GM19455 (cell line): ENCODE measurements around the gene FRMPD2.

Source experiments
- ATAC-seq: cut with Tn5 transposase; IDR thresholded peaks from one replicate; pipeline ENCODE4 v1.9.1; 2021; ENCODE audit not compliant: unreplicated experiment

The FRMPD2 gene, protein sequence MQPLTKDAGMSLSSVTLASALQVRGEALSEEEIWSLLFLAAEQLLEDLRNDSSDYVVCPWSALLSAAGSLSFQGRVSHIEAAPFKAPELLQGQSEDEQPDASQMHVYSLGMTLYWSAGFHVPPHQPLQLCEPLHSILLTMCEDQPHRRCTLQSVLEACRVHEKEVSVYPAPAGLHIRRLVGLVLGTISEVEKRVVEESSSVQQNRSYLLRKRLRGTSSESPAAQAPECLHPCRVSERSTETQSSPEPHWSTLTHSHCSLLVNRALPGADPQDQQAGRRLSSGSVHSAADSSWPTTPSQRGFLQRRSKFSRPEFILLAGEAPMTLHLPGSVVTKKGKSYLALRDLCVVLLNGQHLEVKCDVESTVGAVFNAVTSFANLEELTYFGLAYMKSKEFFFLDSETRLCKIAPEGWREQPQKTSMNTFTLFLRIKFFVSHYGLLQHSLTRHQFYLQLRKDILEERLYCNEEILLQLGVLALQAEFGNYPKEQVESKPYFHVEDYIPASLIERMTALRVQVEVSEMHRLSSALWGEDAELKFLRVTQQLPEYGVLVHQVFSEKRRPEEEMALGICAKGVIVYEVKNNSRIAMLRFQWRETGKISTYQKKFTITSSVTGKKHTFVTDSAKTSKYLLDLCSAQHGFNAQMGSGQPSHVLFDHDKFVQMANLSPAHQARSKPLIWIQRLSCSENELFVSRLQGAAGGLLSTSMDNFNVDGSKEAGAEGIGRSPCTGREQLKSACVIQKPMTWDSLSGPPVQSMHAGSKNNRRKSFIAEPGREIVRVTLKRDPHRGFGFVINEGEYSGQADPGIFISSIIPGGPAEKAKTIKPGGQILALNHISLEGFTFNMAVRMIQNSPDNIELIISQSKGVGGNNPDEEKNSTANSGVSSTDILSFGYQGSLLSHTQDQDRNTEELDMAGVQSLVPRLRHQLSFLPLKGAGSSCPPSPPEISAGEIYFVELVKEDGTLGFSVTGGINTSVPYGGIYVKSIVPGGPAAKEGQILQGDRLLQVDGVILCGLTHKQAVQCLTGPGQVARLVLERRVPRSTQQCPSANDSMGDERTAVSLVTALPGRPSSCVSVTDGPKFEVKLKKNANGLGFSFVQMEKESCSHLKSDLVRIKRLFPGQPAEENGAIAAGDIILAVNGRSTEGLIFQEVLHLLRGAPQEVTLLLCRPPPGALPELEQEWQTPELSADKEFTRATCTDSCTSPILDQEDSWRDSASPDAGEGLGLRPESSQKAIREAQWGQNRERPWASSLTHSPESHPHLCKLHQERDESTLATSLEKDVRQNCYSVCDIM (N-terminal part only)

DNA sequence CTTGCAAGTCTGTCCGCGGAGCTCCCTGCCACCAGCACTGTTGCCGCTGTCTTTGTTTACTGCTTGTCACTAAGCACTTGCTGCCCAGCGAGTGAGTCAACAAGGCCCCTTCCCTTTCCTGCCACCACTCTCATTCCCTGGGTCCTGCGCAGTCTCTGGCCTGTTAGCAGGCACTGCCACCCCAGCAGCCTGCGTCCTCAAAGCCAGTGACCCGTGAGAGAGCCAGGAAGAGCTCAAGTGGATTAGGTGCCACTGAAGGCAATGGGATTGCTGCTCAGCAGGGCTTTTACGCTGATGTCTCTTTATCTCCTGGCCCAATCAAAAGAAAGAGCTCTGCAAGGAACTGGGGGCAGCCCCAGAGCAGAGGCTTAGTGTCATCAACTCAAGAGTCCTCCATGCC is at the start of gene FRMPD2:
Gene FRMPD2, minus strand, starts transcription at position 61 of the 400 bp plus-strand sequence. CDS start 129 bp downstream, outside the sequence.
- ATAC-seq: no peak

DNA sequence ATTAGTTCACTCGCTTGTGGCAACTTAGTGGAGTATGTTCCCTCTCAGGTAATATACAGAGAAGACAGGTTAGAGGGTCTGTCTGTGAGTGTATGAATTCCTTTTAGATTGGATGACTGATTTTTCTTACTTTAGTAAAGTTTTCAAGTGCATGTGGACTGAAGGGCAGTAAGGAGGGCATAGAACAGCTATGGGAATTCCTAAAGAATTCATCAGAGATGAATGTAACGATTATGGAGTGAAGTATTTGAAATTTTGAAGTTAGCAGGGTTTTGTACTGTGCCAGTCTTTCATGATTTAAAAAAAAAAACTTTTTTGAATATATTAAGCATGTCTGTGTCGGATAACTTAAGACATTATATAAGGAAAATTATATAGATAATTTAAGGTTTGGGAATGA is 47.5 kb upstream of the FRMPD2 start:
- ATAC-seq: no peak

DNA sequence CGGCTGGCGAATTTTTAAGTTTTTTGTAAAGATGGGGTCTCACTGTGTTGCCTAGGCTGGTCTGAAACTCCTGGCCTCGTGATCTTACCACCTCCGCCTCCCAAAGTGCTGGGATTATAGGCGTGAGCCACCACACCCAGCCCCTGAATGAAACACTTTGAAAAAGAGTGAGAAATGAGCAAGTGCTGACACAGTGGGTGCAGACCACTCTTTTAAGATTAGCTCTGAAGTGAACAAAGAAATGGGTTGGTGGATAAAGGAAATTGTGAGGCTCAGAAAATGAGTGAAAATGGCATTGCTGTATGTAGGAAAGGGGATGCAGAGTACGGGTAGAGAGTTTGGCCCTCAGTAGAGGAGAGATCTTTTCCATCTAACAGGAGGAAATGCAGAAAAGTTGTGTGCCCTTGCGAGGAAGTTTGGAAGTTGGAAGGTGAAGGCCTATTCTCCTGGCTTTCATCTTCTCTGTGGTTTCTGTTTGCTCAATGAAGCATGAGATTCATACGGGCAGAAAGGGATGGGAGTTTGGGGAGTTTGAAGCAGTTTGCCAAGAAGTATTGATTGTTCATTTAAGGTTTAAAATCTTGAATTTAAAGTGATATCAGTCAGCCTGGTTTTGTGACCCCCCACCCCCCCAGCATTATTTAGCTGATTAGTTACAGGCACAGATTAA is 43.0 kb upstream of the FRMPD2 start:
- ATAC-seq: no peak

DNA sequence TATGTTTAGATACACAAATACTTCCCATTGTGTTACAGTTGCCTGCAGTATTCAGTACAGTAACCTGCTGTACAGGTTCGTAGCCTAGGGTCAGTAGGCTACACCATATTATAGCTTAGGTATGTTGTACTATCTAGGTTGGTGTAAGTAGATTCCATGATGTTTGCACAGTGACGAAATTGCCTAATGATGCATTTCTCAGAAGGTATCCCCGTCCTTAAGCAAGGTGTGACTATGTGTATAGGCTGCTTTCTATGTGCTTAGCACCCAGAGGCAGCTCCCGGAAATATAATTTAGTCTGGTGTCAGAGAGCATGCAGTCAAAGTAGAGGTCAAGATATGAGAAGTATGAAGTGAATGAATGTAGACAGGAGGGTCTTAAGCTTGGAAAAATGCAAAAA is 41.7 kb upstream of the FRMPD2 start:
- no peak for ATAC-seq

DNA sequence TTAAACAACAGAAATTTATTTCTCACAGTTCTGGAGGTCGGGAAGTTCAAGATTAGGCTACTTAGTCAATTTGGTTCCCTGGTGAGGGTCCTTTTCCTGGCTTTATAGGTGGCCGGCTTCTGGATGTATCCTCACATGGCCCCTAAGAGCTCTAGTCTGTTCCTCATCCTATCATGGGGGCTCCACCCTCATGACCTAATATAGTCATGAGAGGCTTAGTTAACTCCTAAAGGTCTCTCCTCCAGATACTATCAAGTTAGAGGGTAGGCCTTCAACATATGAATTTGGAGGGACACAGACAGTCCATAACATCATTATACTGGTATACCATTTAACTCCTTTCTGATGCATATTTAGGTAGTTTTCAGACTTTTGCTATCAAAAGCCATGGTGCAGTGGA is 39.6 kb upstream of the FRMPD2 start:
- ATAC-seq: no peak

DNA sequence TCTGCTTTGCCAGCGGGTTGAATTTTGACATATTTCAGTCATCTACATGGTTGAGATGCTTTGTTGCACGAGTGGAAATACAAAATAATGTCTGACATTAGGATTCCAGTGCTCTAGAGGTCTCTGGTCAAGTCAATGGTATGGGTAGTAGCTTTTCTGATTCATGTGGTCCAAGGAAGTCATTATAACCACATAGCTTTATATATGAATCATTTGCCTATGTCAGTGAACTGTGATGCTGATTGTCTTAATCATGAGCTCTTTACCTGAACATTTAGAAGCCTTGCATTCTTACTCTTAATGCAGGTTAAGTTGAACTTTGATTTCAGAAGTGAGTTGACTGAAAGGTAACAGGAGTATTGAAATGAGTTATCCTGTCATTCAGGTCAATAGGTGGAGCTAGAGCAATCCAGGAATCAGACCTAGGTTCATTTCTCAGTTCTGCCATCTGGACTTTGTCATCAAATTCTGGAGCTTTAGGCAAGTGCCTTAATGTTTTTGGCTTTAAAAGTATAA is 35.3 kb upstream of the FRMPD2 start:
- no peak for ATAC-seq

DNA sequence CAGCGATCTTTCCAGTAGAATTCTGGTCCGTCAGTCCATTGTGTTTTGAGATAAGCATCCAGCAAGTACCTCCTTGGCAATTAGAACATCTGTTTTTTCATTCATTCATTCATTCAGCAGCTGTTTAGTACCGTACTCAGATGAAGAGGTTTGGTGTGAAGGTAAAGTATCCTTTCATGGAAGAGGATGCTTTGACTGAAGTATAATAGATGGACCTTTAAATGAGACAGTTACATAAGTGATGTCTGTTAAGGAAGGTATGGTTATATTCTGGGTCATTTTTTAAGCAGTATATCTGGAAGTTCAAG is 33.2 kb upstream of the FRMPD2 start:
- ATAC-seq: no peak

DNA sequence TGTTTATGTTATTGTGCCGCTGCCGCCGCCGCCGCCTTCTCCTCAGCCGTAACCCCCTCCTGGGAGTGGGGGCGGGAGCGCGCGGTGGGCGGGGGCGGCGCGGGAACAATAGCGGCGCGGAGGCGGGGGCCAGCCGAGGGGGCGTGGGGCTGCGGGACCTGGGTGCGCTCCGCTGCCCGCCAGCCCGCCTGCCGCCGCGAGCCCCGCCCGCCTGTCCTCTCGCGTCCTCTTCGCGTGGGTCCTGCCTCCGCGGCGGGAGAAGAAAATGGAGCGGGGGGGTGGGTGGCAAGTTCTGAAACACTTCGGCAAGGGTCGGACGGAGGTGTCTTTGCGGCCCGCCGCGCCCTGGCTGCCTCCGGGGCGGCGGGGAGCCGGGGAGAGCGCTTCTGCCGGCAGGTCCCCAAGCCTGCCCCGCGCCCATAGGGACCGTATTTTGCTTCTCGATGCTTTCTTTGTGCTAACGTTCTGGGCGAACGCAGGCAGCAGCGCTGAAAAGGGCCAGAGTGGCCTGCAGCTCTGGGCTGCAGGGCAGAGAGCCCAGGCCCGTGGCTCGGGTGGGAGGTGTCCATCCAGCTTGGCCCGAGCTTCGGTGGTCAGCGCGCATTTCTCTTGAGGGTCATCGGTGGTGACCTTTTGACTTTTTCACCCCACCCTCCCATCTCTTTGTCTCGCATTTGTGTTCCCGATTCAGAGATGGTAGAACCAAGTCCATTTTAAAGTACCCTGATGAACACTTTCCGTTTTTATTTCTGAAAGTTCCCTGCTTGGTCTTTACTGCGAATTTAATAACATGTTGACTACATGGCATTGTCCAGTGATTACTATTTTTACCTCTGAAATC is 32.6 kb upstream of the FRMPD2 start:
- ATAC-seq: peak; percentile 36

DNA sequence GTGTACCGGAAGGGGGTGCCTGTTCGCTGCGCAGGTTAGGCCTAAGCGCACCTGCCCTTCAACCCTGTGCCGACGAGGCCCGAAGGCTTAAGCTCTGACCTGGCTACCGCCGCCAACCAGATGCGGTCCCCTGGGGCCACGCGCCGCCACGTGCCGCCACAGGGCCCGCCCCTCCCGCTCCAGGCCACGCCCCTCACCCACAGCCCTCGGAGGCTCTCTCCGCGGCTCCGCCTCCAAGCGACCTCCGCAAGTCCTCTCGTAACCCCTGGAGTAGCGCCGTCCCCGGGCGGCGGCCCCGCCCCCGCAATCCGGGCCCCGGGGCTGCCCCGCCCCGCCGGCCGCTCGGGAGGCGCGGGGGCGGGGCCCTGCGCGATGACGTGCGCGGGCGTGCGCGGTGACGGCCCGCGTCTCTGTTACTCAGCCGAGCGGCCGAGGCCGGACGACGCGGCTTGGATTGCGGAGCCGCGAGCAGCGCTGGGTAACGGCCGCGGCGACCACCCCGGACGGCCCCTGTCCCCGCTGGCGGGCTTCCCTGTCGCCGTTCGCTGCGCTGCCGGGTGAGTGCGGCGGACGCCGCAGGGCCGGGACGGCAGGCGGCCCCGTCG is 31.9 kb upstream of the FRMPD2 start, which contains the start of gene MAPK8:
Gene MAPK8, plus strand, starts transcription at position 413 of the 605 bp plus-strand sequence. CDS start 94,984 bp downstream, outside the sequence.
- ATAC-seq: peak; percentile 84

DNA sequence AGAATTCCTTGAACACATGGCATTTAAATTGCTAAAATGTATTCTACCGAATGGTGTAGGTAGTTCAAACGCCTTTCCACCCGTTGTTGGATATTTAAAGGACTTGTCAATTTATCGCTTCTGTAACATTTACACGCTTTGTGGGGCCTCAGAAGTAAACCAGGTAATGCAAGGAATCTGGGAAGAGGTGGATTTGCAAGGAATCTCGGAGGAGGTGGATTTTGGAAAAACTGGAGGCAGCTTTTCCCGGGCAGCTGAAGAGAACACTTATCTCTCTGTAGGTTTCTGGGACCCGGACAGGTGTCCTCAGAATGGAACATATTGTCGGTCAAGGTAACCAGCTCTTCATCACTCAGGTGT is 31.4 kb upstream of the FRMPD2 start:
- ATAC-seq: no peak

DNA sequence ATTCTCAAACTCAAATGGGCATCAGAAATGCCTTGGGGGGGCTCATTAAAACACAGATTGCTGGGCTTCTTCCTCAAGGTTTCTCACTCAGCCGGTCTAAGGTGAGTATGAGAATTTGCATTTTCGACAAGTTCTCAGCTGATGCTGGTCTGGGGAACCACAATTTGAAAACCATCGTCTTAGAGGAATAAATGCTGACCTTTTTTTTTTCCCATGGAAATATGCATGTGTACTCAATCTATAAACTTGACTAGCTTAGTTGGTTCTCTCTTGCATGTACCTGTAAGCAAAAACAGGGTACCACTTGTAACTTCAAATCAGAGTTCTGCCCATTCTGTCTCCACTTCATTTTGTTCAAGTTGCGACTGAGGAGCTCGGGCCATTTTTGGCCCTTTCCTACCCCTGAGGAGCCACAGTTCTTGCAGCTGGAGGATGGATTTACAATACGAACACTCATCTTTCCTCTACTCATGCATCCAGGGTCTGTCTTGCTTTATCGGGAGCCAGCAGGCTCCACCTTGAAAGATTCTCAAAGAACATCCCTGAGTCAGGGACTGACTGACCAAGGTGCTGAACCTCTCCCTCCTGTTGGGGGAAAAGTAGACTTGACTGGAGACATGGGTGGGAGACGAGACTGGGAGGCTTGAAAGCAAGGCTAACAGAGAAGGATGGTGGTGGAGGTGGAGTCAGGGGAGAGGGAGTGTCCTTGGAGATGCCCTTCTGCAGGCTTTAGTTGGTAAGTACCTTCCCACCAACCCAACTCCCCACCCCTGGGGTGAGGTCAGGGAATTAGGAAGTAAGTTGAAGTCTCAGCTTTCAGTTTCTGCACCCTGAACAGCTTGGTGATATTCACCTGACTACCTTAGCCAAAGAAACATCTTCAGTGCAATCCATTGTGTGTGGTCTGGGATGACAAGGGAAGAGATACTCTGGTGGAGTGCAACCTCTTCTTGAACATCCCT is 28.3 kb upstream of the FRMPD2 start:
- ATAC-seq: no peak

DNA sequence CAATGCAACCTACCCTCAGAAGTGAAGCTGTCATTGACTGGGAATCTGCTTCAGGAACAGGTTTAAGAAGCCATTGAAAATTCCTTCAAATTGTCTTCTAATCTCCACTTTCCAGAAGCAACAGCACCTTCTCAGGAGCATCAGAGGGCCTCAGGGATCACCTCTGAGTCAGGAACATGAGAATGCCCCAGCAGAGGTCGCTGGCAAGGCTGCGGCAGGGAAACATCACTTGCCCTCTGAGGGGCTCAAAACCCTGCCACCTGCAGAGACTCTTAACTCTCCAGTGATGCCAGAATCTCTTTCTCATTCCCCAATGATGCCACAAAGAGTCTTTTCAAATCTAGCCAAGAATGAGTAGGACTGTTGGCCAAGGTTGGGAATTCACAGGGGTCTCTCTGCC is 26.1 kb upstream of the FRMPD2 start:
- no peak for ATAC-seq

DNA sequence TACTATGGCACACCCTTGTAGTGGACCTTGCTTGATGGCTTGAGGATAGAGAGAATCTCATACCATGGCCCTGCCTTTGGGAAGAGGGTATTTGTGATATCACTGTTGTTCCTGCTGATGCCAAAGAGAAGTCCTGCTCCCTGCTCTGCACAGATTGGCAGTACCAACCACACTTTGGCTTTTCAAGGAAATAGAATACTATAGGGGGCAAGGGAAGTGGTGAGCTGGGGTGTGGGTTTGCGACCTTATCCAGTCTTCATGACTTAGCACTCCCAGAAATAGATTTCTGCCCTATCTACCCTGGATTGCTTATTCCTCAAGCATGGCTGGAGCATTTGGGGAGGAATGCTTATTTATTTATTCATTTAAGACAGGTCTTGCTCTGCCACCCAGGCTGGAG is 25.2 kb upstream of the FRMPD2 start:
- no peak for ATAC-seq

DNA sequence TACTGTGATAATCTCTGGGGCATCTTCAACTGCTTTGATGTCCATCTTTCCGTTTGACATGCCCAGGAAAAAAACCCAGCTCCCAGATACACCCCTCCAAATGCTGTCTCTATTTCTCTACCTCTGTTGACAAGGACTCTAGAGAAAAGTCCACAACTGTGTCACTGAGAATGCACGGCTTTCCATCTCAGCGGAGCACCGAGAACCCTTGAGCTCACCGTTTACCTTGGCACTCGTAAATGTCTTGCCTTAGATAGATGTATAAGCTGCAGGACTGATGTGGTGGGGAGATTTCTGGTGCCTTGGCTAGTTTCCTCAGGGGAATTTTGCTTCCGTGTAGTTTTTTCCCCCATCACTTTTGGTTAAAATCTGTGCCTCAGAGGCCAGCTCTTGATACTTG is 24.6 kb upstream of the FRMPD2 start:
- ATAC-seq: no peak

DNA sequence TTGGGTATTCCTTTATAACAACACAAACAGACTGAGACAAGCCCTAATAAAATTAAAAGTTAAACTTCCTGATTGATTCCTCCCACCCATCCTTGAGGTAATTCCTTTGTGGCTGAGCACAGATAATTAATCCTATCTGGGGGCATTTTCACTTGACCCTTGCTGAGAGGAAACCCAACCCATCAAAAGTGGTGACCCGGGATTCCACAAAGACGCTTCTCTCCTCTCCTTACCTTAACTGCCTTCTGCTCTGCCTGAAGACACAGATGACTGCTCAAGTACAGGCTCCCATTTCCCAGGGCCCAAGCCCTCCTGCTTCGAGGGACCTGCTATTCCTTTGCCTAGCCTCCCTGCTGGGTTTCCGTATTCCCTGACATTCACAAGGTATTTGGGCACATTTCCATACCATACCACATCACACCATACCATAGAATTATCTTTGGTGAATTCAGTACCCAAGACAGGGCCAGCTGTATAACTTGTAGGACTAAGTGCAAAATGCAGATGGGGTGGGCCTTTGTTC is 22.1 kb upstream of the FRMPD2 start:
- ATAC-seq: no peak

DNA sequence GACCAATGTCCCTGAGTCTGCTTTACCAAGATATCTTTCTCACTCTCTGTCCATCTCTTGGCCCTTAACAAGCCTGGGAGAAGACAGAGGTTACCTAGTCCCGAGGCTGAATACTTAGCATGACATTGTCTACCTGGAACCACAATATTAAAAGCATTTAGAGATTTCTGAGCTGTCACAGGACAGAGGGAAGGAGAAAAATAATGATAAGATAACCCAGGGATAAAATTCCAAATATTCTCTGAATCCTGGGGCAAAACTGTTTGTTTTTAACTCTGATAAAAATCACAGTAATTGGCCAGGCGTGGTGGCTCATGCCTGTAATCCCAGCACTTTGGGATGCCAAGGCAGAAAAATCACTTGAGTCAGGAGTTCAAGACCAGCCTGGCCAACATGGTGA is 19.9 kb upstream of the FRMPD2 start:
- no peak for ATAC-seq

DNA sequence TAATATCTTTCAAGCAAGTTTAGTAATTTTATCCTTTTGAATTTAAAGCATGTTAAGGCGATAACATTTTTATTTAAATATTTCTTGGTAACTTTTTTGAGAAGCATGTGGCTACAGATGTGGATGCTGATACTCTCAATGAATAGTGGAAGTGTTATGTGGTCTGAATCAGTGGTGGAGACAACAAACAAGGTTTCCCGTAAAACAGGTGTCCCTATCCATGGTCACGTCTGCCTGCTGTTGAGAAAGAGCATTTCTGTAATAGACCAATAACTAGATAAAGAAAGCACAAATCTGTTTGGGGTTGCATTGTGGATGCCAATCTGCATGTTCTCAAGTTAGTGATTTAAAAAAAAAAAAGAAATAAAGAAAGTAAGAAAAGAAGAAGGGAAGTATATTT is 18.1 kb upstream of the FRMPD2 start:
- ATAC-seq: no peak

DNA sequence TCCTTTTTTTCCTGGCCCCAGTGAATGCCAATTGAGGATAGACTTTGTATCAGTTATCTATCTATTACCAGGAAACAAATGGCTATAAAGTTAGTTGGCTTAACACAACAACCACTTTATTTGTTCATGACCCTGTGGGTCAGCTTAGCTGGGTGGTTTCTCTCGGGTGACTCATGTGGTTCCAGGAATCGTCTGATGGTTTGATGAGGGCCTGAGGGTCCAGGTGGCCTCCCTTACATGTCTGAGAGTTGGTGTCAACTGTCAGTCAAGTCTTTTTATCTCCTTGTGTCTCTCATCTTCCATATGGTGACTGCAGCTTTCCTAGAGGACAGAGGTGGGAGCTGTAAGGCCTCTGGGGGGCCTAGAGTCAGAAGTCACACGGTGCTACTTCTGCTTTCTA is 16.7 kb upstream of the FRMPD2 start:
- ATAC-seq: no peak
